Putamen (tissue), 1 donor: ENCODE results near the gene C21orf58.
"Not testable (repeated sequence)": the region's sequence is repeated elsewhere in the genome, so short reads cannot be mapped to it uniquely, and the experiment has no call there.

Experiments
- DNase-seq: peaks from one replicate; pipeline ENCODE4 v3.0.0-alpha.2; 2016; ENCODE audit warnings: low spot score

Gene C21orf58

GRCh38 chr21:46324390-46325072 is 861 bp upstream of the C21orf58 start:
- DNase-seq, result peak; percentile 83

- no peak for DNase-seq
Measured at GRCh38 chr21:46323227-46323709, 402 bp downstream of the C21orf58 start.

- no peak for DNase-seq
Measured at GRCh38 chr21:46322351-46323226, 1.1 kb downstream of the C21orf58 start.

- no peak for DNase-seq
Measured at GRCh38 chr21:46320331-46320801, 3.3 kb downstream of the C21orf58 start.

- no peak for DNase-seq
Measured at GRCh38 chr21:46319186-46319585, 4.5 kb downstream of the C21orf58 start.

GRCh38 chr21:46318464-46318845 is 5.2 kb downstream of the C21orf58 start:
- DNase-seq, result no peak

DNA sequence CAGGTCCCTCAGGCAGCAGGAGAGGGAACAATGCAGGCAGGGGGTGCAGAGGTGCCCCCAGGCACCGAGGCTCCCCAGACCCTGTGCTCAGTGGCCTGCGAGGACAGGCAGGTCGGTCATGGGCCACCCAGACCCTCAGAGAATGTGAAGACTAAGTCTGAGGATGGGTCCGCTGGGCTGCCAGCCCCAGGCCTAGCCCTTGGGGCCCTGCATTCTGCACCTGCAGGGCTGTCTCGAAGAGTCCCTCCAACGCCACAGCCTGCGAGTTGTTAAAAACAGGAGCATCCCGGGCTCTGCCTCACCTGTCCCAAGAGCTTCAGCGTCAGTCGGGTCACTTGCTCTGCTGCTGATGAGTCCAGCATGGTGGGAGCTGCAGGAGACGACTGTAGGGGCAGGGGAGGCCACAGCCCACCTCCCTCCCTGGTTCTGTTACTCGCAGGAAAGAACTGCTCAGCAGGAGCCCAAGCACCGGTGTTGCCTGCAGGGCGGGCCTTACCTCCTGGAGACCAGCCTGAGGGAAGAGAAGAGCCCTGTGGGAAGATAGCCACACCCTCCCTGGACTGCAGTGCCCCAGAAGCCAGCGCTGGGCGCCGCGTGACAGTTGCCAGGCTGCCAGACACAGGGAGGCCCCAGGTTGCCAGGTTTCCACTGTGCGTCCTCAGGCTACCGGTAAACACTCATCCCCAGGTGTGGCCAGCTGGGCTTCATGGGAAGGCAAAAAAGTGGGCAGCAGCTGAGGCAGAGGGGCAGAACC is 5.8 kb downstream of the C21orf58 start:
- no peak for DNase-seq

GRCh38 chr21:46316708-46317324 is 6.9 kb downstream of the C21orf58 start:
- no peak for DNase-seq

DNA sequence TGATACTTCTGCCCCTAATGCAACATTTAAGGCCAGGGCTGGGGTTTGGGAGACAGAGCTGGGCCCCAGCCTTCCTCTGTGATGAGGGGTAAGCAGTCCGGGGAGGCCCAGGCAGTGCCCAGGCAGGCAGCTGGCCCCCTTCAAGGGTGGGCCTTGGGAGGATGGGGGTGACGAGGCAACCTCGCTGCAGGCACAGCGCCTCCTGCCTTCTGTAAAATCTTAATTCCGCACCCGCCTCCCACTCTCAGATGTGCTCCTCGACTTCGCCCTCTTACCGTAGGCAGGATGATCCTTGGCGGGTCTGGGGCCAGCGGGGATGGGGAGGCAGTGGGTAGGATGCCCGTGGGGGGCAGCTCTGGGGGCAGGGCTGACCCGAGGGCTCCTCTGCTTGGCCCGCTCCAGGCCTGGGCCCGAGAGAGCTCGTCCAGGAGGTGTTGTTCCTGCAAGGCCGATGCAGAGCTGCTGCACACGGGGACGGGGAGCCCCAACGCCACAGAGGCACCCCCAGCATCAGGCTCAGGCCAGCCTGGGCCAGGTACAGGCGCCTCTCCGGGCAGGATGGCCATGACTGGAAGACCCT is 9.1 kb downstream of the C21orf58 start:
- no peak for DNase-seq

DNA sequence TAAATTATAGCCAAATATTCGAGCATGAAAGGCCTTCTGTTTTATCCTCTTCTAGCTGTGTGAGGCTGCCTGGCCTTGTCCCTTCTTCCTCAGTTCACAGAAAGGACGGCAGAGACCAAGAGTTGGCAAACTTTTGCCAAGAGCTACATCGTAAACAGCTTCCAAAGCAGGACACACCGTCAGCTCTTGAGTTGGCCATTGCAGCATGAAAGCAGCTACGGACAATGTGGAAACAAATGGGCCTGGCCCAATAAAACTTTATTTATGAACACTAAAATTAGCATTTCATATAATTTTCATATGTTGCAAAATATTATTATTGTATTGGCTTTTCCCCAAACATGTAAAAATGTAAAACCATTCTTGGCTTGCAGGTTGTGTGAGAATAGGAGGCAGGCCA is 10.7 kb downstream of the C21orf58 start:
- DNase-seq, result no peak

- DNase-seq, result no peak
Measured at GRCh38 chr21:46311568-46311967, 12.1 kb downstream of the C21orf58 start.

DNA sequence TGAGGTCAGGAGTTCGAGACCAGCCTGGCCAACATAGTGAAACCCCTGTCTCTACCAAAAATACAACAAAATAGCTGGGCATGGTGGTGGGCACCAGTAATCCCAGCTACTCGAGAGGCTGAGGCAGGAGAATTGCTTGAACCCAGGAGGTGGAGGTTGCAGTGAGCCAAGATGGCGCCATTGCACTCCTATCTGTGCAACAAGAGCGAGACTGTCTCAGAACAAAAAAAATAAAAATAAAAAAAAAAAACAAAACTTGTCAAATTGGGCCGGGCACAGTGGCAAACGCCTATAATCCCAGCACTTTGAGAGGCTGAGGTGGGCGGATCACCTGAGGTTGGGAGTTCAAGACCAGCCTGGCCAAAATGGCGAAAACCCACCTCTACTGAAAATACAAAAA is 13.4 kb downstream of the C21orf58 start:
- DNase-seq, result not testable (repeated sequence)

GRCh38 chr21:46308431-46308830 is 15.2 kb downstream of the C21orf58 start:
- DNase-seq, result no peak

DNA sequence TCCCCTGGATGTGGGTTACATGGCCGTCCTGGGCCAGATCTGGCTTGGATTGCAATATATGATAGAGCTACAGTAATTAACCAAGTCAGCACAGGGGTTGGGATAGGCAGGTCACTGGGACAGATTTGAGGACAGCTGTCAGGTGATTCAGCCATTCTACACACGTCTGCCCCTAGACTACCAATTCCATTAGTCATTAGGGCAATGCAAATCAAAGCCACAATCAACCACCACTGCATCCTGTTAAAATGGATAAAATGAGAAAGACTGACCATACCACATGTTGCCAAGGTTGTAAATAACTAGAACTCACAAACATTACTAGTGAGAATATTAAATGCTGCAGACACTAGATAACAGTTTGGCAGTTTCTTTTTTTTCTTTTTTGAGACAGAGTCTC is 16.0 kb downstream of the C21orf58 start:
- no peak for DNase-seq

DNA sequence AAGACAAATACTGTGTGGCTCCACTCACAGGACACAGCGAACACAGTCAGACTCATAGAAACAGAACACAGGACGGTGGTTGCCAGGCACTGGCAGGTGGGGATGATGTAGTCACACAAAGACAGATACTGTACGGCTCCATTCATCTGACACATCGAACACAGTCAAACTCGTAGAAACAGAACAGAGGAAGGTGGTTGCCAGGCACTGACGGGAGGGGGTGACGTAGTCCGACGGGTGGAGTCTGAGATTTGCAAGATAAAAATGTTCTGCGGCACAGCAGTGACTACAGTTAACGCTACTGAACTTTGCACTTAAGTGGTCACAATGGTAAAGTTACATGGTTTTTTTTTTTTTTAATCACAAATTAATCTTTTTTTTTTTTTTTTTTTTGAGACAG is 18.7 kb downstream of the C21orf58 start:
- no peak for DNase-seq

DNA sequence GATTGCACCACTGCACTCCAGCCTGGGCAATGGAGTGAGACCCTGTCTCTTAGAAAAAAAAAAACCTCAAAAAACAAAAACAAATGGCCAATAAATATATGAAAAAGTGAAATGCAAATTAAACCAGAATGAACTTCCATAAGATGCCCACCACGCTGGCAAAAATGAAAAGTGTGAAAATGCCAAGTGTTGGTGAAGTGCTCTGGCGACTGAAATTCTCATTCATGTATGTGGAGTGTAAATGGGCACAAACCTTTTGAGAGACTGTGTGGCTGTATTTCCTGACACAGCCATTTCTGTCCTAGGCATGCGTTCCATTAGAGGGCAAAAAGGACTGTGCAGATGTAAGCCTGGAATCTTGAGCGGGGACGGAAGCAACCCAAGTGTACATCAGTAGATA is 19.2 kb downstream of the C21orf58 start:
- no peak for DNase-seq

DNA sequence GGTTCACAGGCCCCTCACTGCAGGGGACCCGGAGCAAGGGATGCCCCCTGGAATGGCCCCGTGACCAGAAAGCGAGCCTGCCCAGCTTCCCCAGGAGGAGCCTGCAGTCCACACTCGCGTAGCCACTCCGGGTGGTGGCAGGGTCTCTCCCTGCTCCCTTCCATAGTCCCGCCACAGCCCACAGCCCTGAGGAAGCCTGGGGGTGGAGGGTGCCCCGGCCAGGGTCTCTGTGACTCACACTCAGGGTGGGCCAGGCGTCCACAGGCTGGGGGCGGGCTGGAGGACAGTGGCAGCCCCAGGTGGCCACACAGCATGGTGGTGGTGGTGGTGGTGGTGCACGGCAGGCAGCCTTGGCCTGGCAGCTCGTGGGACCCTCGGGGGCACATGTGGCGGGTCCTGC is 21.9 kb downstream of the C21orf58 start:
- no peak for DNase-seq

GRCh38 chr21:46299167-46299566 is 24.5 kb downstream of the C21orf58 start:
- DNase-seq, result no peak

- no peak for DNase-seq
Measured at GRCh38 chr21:46297338-46298271, 26.1 kb downstream of the C21orf58 start.

DNA sequence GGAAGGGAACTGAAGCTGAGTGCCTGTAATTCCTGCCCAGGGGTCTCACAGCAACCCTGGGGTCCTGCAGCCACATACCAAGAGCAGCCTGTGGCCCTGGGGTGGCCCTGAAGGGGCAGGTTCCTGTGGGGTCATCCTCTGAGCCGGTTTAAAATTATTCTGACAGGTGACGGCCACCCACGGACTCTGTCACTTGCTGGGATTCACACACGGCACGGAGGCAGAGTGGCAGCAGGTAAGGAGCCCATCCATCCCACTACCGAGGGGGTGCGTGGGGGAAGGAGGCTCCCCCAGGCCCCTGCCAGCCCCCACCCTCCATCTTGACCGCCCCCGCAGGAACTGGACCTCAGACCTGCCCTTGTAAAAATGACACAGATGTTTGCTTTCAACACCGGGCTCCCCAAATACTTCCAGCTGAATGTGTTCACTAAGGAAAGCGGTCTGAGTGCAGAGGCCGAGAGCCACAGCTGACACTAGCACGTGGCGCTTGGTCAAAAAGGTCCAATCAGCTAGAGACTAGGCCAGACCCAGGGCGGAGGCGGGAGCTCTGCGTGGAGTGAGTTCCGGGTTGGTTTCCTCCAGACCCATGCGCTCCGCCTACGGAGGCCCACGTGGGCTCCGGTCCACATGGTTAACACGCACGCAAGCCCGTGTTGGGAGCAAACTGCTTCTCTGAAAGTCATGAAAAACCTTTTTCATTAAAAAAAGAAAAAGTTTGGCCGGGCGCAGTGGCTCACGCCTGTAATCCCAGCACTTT is 27.5 kb downstream of the C21orf58 start:
- DNase-seq, result peak; percentile 27
